MCF 10A (cell line): ENCODE measurements around the gene CCDC154. TPM values are rescaled to one million over a fixed set of nuclear protein-coding genes. Genes with fewer than 3 reads are reported as not detected.

Source experiments
- BruUV-seq: library from RNA; stranded (reverse); fragments of 400-500 nt; replicated peaks from 2 replicates; lab custom pipeline; 2021; lab: Mats Ljungman, UMichigan
- CTCF ChIA-PET: fragments of 300-600 bp; sonication (Branson Sonifier 250); formaldehyde crosslinking; extraction: SDS; loops from one replicate; lab custom pipeline; 2021; ENCODE audit warnings: antibody characterized with exemption, inconsistent platforms; lab: Yijun Ruan, JAX
- POLR2A ChIA-PET: fragments of 300-600, 350-650 bp; sonication (Branson Sonifier 250); formaldehyde crosslinking; extraction: SDS; loops from one replicate; lab custom pipeline; 2020; ENCODE audit warnings: antibody characterized with exemption, inconsistent platforms; lab: Yijun Ruan, JAX
- DNase-seq: peaks from one replicate; pipeline ENCODE4 v3.0.0-alpha.2; 2018; ENCODE audit not compliant: unreplicated experiment
- H3K27ac Mint-ChIP-seq: one replicate; pipeline ENCODE4 v1.8.0; 2022; ENCODE audit warnings: mild to moderate bottlenecking, low read depth, mixed read lengths; ENCODE audit not compliant: unreplicated experiment
- H3K27me3 Mint-ChIP-seq: one replicate; pipeline ENCODE4 v1.8.0; 2022; ENCODE audit warnings: mixed read lengths; ENCODE audit not compliant: insufficient read depth, unreplicated experiment
- H3K36me3 Mint-ChIP-seq: one replicate; pipeline ENCODE4 v1.8.0; 2022; ENCODE audit warnings: mild to moderate bottlenecking, moderate library complexity, mixed read lengths; ENCODE audit not compliant: insufficient read depth, unreplicated experiment
- H3K4me1 Mint-ChIP-seq: one replicate; pipeline ENCODE4 v1.8.0; 2022; ENCODE audit warnings: mixed read lengths; ENCODE audit not compliant: insufficient read depth, unreplicated experiment
- H3K4me3 Mint-ChIP-seq: one replicate; pipeline ENCODE4 v1.8.0; 2022; ENCODE audit warnings: mild to moderate bottlenecking, moderate library complexity, mixed read lengths; ENCODE audit not compliant: unreplicated experiment
- H3K9me3 Mint-ChIP-seq: one replicate; pipeline ENCODE4 v1.8.0; 2022; ENCODE audit warnings: mixed read lengths; ENCODE audit not compliant: unreplicated experiment
- CTCF ChIP-seq: fragments of 200-600 bp; IDR thresholded peaks from one replicate; pipeline ENCODE4 v1.8.0; 2022; ENCODE audit warnings: antibody characterized with exemption, mild to moderate bottlenecking; ENCODE audit not compliant: unreplicated experiment
- intact Hi-C: fragments of 100-400 bp; cut with micrococcal nuclease; formaldehyde crosslinking; loops from 2 replicates; pipeline ENCODE4 v1.14.1; 2022
- total RNA-seq: library from RNA; stranded (reverse); gene quantifications from 2 replicates; pipeline ENCODE4 v1.2.3, GENCODE V29; 2022

The CCDC154 gene
- total RNA-seq, 1 experiment from 2014 or later, result 0.28 TPM

- ChIA-PET POLR2A (no interaction called here), CTCF (interaction anchor here (0.6 kb wide), 1 partner anchor 124 kb away, joined by 3 read pairs; no protein-coding TSS in a partner anchor)
- Mint-ChIP-seq H3K27ac (no peak overlapping the region), H3K4me1 (peaks cover 10% of the 10 kb centered on the region), H3K9me3 (no peaks in the 10 kb centered on the region), H3K36me3 (peaks cover 34% of the 10 kb centered on the region), H3K27me3 (no peaks in the 10 kb centered on the region), H3K4me3 (no peak overlapping the region)
- no peak for DNase-seq
- no peak for TF ChIP-seq CTCF
- intact Hi-C loops, result no loop called here
- BruUV-seq, result no TSS peak
Observed at GRCh38 chr16:1464894-1465566, 20.7 kb upstream of the CCDC154 start.

- ChIA-PET CTCF (interaction anchor here (0.6 kb wide), 1 partner anchor 124 kb away, joined by 3 read pairs; no protein-coding TSS in a partner anchor), POLR2A (interaction anchor here (0.6 to 0.7 kb wide), 2 partner anchors 82 to 511 kb away, joined by 3 read pairs; no protein-coding TSS in a partner anchor)
- no peak overlapping the region for H3K27ac Mint-ChIP-seq
- H3K27me3 Mint-ChIP-seq, result no peaks in the 10 kb centered on the region
- H3K4me3 Mint-ChIP-seq, result no peak overlapping the region
- BruUV-seq, result no TSS peak
- H3K9me3 Mint-ChIP-seq, result no peaks in the 10 kb centered on the region
- intact Hi-C loops, result no loop called here
- no peak for DNase-seq
- H3K36me3 Mint-ChIP-seq, result peaks cover 34% of the 10 kb centered on the region
- peaks cover 10% of the 10 kb centered on the region for H3K4me1 Mint-ChIP-seq
- no peak for TF ChIP-seq CTCF
Observed at GRCh38 chr16:1464196-1464893, 20.0 kb upstream of the CCDC154 start.

GRCh38 chr16:1461146-1461545, 16.8 kb upstream of the CCDC154 start:
- BruUV-seq, result no TSS peak

More at GRCh38 chr16:1461146-1461545, 16.8 kb upstream of the CCDC154 start:
- no peak for TF ChIP-seq CTCF
- ChIA-PET CTCF (no interaction called here), POLR2A (no interaction called here)
- no peaks in the 10 kb centered on the region for H3K9me3 Mint-ChIP-seq
- peaks cover 47% of the 10 kb centered on the region for H3K36me3 Mint-ChIP-seq
- no peaks in the 10 kb centered on the region for H3K27me3 Mint-ChIP-seq
- DNase-seq, result no peak
- intact Hi-C loops, result no loop called here
- H3K4me3 Mint-ChIP-seq, result no peak overlapping the region
- H3K4me1 Mint-ChIP-seq, result no peaks in the 10 kb centered on the region
- no peak overlapping the region for H3K27ac Mint-ChIP-seq
